ENCODE measurements around the gene LIMS1. TPM values are rescaled to one million over a fixed set of nuclear protein-coding genes. Genes with fewer than 3 reads are reported as not detected.
A peak's percentile ranks its signal among the peaks of the same experiment; 100 is the strongest.

The LIMS1 gene
- total RNA-seq, 3 donors from 2014 or later = 24.4 to 65.4 (median 31.2) TPM

DNA sequence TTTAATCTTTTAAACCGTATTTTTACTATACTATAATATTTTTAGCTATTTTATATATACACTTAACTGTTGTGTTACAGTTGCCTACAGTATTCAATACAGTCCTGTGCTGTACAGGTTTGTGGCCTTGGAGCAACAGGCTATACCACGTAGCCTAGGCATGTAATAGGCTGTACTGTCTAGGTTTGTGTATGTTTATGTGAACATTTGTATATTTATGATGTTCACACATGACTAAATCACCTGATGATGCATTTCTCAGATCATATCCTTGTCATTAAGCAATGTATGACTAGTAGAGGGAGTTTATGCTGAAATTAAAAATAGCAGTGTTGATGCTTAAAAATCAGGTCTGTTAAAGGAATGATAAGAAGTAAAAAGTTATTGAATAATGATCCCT, 92.7 kb downstream of the LIMS1 start:
- H3K36me3 ChIP-seq (ENCODE audit: low read depth) = no peaks in the 10 kb centered on the region
- TF ChIP-seq, protein P1, sequence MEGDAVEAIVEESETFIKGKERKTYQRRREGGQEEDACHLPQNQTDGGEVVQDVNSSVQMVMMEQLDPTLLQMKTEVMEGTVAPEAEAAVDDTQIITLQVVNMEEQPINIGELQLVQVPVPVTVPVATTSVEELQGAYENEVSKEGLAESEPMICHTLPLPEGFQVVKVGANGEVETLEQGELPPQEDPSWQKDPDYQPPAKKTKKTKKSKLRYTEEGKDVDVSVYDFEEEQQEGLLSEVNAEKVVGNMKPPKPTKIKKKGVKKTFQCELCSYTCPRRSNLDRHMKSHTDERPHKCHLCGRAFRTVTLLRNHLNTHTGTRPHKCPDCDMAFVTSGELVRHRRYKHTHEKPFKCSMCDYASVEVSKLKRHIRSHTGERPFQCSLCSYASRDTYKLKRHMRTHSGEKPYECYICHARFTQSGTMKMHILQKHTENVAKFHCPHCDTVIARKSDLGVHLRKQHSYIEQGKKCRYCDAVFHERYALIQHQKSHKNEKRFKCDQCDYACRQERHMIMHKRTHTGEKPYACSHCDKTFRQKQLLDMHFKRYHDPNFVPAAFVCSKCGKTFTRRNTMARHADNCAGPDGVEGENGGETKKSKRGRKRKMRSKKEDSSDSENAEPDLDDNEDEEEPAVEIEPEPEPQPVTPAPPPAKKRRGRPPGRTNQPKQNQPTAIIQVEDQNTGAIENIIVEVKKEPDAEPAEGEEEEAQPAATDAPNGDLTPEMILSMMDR (IDR thresholded peaks at IDR 0.05) = no peak
- intact Hi-C loops (cut with DNase I, micrococcal nuclease) = no loop called here
- no peak for DNase-seq
- ATAC-seq = no peak
- no peak overlapping the region for H3K4me3 ChIP-seq
- H3K4me1 ChIP-seq (ENCODE audit: low read depth) = peaks cover 11% of the 10 kb centered on the region
- H3K9me3 ChIP-seq = no peaks in the 10 kb centered on the region

DNA sequence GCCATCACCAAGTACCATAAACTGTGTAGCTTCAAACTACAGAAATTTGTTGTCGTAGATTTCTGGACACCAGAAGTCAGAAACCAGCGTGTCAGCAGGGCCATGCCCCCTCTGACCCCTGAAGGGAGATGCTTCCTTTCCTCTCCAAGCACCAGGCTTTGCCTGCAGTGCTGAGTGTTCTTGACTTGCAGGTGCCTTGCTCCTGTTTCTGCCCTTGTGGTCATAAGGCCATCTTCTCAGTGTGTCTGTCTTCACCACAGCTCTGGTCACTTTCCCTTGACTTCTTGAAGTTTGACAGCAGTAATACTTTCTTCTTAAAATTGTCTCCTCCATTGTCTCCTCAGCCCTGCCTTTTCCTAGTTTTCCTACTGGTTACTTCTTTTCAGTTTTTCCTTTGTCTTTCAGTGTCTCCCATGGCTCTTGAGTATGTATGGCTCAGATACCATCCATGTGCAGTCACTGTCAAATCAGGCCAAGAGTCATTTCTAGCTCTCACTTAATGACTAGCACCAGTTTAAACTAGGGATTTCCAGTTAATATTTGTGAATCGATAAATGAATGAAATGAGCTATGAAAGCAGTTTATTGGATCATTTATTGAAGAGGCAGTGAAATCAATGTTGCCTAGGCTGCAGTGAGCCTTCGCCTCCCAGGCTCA, 93.8 kb downstream of the LIMS1 start:
- ATAC-seq (no peak), DNase-seq (no peak)
- H3K36me3 ChIP-seq (ENCODE audit: low read depth) = no peaks in the 10 kb centered on the region
- no peak overlapping the region for H3K4me3 ChIP-seq
- no peaks in the 10 kb centered on the region for H3K9me3 ChIP-seq
- peaks cover 19% of the 10 kb centered on the region for H3K4me1 ChIP-seq (ENCODE audit: low read depth)
- intact Hi-C loops (cut with DNase I, micrococcal nuclease) = no loop called here
- TF ChIP-seq, protein P1 (IDR thresholded peaks at IDR 0.05) = no peak

- intact Hi-C loops (cut with DNase I, micrococcal nuclease) = no loop called here
- DNase-seq (no peak), ATAC-seq (no peak)
- no peaks in the 10 kb centered on the region for H3K9me3 ChIP-seq
- peaks cover 28% of the 10 kb centered on the region for H3K4me1 ChIP-seq (ENCODE audit: low read depth)
- H3K4me3 ChIP-seq = no peak overlapping the region
- H3K36me3 ChIP-seq (ENCODE audit: low read depth) = no peaks in the 10 kb centered on the region
- TF ChIP-seq, protein P1 (IDR thresholded peaks at IDR 0.05) = no peak
Measured at GRCh38 chr2:108628936-108629335, 94.7 kb downstream of the LIMS1 start.

GRCh38 chr2:108629417-108629816, 95.1 kb downstream of the LIMS1 start:
- DNase-seq (no peak), ATAC-seq (peak; percentile 54)
- Histone ChIP-seq H3K4me3 (no peak overlapping the region), H3K36me3 (ENCODE audit: low read depth) (no peaks in the 10 kb centered on the region), H3K9me3 (no peaks in the 10 kb centered on the region), H3K4me1 (ENCODE audit: low read depth) (peaks cover 28% of the 10 kb centered on the region)
- TF ChIP-seq, protein P1 (IDR thresholded peaks at IDR 0.05) = no peak
- intact Hi-C loops (cut with DNase I, micrococcal nuclease) = no loop called here

DNA sequence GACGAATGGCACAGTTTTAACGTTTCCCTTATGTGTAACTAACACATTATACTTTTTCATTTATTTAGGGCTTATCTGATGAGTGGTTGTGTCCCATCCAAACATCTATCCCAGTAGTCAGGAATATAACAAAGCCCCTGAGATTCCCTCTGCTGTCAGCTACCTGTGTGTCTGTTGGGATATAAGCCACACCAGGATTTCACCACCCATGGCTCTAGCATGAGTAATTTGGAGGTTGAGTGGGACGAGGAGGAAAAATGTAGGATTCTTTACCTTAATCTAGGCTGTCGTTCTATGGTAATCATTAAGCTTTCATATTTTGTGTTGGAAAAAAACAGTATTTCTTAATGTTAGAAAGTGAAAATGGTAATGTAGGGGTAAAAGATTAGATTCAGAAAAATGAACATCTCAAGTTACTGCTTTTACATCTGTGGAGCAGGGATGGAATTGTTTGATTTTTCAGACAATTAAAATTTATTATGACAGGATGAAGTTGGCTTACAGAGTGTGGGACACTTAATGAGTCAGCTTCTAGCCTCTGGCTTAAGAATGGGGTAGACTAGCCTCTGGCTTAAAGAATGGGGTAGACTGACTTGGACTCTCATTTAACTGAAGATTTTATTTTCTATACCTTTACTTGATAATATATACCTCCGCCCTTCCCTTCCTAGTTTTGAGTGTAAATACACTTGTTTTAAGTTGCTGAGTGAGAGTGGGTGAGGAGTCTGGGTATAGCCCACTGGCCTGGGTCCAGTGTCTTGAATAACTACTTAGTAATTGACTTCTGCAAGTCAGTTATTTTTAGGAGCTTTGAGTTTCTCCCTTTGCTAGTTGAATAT, 96.5 kb downstream of the LIMS1 start:
- no peak for ATAC-seq
- H3K4me3 ChIP-seq = no peak overlapping the region
- intact Hi-C loops (cut with DNase I, micrococcal nuclease) = no loop called here
- H3K36me3 ChIP-seq (ENCODE audit: low read depth) = no peaks in the 10 kb centered on the region
- H3K4me1 ChIP-seq (ENCODE audit: low read depth) = peaks cover 29% of the 10 kb centered on the region
- no peaks in the 10 kb centered on the region for H3K9me3 ChIP-seq
- no peak for DNase-seq
- TF ChIP-seq, protein P1 (IDR thresholded peaks at IDR 0.05) = no peak

Data from mucosa of descending colon (tissue), 3 donors.